Psoas muscle (tissue), 8 donors: ENCODE results near the gene JAG1. TPM values are rescaled to one million over a fixed set of nuclear protein-coding genes. Genes with fewer than 3 reads are reported as not detected.

ENCODE experiments used
- ATAC-seq, 4 donors: fragments of 200-7000 bp; cut with Tn5 transposase; one replicate each; pipeline ENCODE4 v1.9.1; 2020; ENCODE audit warnings: moderate library complexity in 3 of 4, mild to moderate bottlenecking in 2 of 4
- DNase-seq, 2 donors: peaks; one replicate each; pipeline ENCODE4 v3.0.0-alpha.2; 2020
- H3K27ac ChIP-seq: fragments of 200-600 bp; one replicate; pipeline ENCODE4 v1.8.0; 2022
- H3K27me3 ChIP-seq, 3 donors: fragments of 200-600 bp in 1 of 3; one replicate each; pipeline versions ENCODE4 v1.6.1 to v1.8.0; 2013 to 2022; ENCODE audit warnings: low read length in 2 of 3, mild to moderate bottlenecking in 2 of 3, moderate library complexity in 1 of 3; ENCODE audit not compliant: insufficient read depth in 3 of 3
- H3K36me3 ChIP-seq, 2 donors: fragments of 200-600 bp in 1 of 2; one replicate each; pipeline versions ENCODE4 v1.6.1 to v1.8.0; 2013 to 2022; ENCODE audit warnings: low read depth in 1 of 2, mild to moderate bottlenecking in 1 of 2, moderate library complexity in 1 of 2; ENCODE audit not compliant: insufficient read depth in 1 of 2
- H3K4me1 ChIP-seq: fragments of 200-600 bp; one replicate; pipeline ENCODE4 v1.8.0; 2022
- H3K4me3 ChIP-seq: fragments of 200-600 bp; one replicate; pipeline ENCODE4 v1.8.0; 2022; ENCODE audit warnings: mild to moderate bottlenecking
- H3K9me3 ChIP-seq: fragments of 200-600 bp; one replicate; pipeline ENCODE4 v1.8.0; 2022
- CTCF ChIP-seq: fragments of 200-600 bp; IDR thresholded peaks from one replicate; pipeline ENCODE4 v1.8.0; 2022; ENCODE audit warnings: antibody characterized with exemption
- WGBS, 3 donors: extraction: QIAGEN DNeasy Blood & Tissue Kit; methylation state at CpG; one replicate each; pipeline versions ENCODE4 v1.1.6 to v1.1.7; 2013; 5-methylcytosine and 5-hydroxymethylcytosine counted together
- intact Hi-C, 2 donors: fragments of 100-400 bp; cut with DNase I; formaldehyde crosslinking; loops; one replicate each; pipeline versions ENCODE4 v1.11.0 to v1.14.2; 2022
- polyA plus RNA-seq, 3 donors: library from polyadenylated mRNA; stranded (reverse); fragments of 200-250 nt; gene quantifications; one replicate each; pipeline ENCODE4 v1.2.3, GENCODE V29; 2013
- total RNA-seq, 4 donors: library from RNA; stranded (reverse); fragmentation: NEBNext Ultra II Directional in 2 of 4; extraction: Animal tissue kit (Norgen Biotek cat#: 25700) in 2 of 4; gene quantifications; one replicate each; pipeline versions ENCODE4 v1.2.1 to v1.2.4, GENCODE V29; 2021 to 2023
- donor health status: healthy with polysubstance abuse.
- donor health status: DM: no; HTN: no; CAD: no; lungs with moderate emphysema.
- donor health status: Bipolar disorder and iron deficiency.
- donor health status: healthy.
- donor health status: DM: yes; HTN: yes; CAD: no.
- donor health status: DM: no; HTN: no; CAD: no.
- donor health status: DM: no; HTN: no; CAD: no.
- donor health status: DM: yes; HTN: yes; CAD: no.

Gene JAG1
- total and polyA plus RNA-seq, 7 donors: 5.4 to 35.4 (median 10.4) TPM

- ATAC-seq (no peak), DNase-seq (no peak)
- H3K4me1 ChIP-seq: no peaks in the 10 kb centered on the region
- no peaks in the 10 kb centered on the region for H3K9me3 ChIP-seq
- TF ChIP-seq CTCF: no peak
- intact Hi-C loops: no loop called here
- no peak overlapping the region for H3K27ac ChIP-seq
- WGBS, 3 donors: 85 to 88% (median 86%) methylated on average over 2 of the region's 2 CpGs
- H3K4me3 ChIP-seq: no peak overlapping the region
- no peaks in the 10 kb centered on the region for H3K36me3 ChIP-seq
- no peaks in the 10 kb centered on the region for H3K27me3 ChIP-seq
Measured at GRCh38 chr20:10719740-10720385, 46.1 kb upstream of the JAG1 start.

- no peak for ATAC-seq
- WGBS, 3 donors: 63 to 81% (median 71%) methylated on average over 3 of the region's 3 CpGs
- Histone ChIP-seq H3K4me3 (no peak overlapping the region), H3K9me3 (no peaks in the 10 kb centered on the region), H3K36me3 (no peaks in the 10 kb centered on the region), H3K27me3 (no peaks in the 10 kb centered on the region), H3K27ac (no peak overlapping the region), H3K4me1 (no peaks in the 10 kb centered on the region)
- intact Hi-C loops: no loop called here
- TF ChIP-seq CTCF: no peak
- DNase-seq: no peak
Measured at GRCh38 chr20:10718661-10719060, 44.9 kb upstream of the JAG1 start.

- Histone ChIP-seq H3K27me3 (no peaks in the 10 kb centered on the region), H3K4me1 (no peaks in the 10 kb centered on the region), H3K4me3 (no peak overlapping the region), H3K27ac (no peak overlapping the region), H3K9me3 (no peaks in the 10 kb centered on the region), H3K36me3 (no peaks in the 10 kb centered on the region)
- no peak for TF ChIP-seq CTCF
- ATAC-seq: no peak
- intact Hi-C loops: no loop called here
- DNase-seq: no peak
Measured at GRCh38 chr20:10716855-10717254, 43.1 kb upstream of the JAG1 start.

GRCh38 chr20:10715035-10715434 lies 41.2 kb upstream of the JAG1 start:
- Histone ChIP-seq H3K27ac (no peak overlapping the region), H3K4me1 (no peaks in the 10 kb centered on the region), H3K27me3 (no peaks in the 10 kb centered on the region), H3K4me3 (no peak overlapping the region), H3K36me3 (no peaks in the 10 kb centered on the region), H3K9me3 (no peaks in the 10 kb centered on the region)
- ATAC-seq (no peak), DNase-seq (no peak)
- TF ChIP-seq CTCF: no peak
- WGBS, 3 donors: 65 to 73% (median 71%) methylated on average over 2 of the region's 2 CpGs
- intact Hi-C loops: no loop called here
